Measurements from ENCODE around the gene NANS.

DNA sequence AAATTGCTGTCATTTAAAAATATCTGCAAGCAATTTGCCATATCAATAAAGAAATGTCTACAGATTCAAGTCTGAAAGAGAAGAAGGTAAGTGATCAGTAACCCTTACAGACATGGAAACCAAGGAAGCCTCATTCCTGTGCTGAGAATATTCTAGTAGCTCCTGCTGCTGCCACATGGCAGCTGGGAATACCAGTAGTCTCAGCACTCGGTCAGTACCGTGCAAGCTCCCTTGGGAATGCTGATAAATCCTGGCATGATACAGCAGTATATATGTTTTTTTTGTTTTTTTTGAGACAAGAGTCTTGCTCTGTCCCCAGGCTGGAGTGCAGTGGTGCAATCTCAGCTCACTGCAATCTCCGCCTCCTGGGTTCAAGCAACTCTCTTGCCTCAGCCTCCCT is 27.9 kb downstream of the NANS start:
- TF ChIP-seq ZNF564 (CRISPR knock-in tag; IDR thresholded peaks at IDR 0.05) (no peak), ATF2 (CRISPR knock-in tag; IDR thresholded peaks at IDR 0.05) (no peak), ZEB1 (IDR thresholded peaks at IDR 0.05; ENCODE audit: insufficient replicate concordance, low read depth) (no peak), MEIS2 (CRISPR knock-in tag; IDR thresholded peaks at IDR 0.05) (no peak), NR2C2 (CRISPR knock-in tag; IDR thresholded peaks at IDR 0.05; ENCODE audit: borderline replicate concordance) (no peak), HIVEP1 (CRISPR knock-in tag; IDR thresholded peaks at IDR 0.05) (no peak), SUZ12 (IDR thresholded peaks at IDR 0.05; ENCODE audit: low read depth, low read length) (no peak), ESRRA (CRISPR knock-in tag; IDR thresholded peaks at IDR 0.05; ENCODE audit: low read depth) (no peak), ZNF747 (CRISPR knock-in tag; IDR thresholded peaks at IDR 0.05; ENCODE audit: borderline replicate concordance) (no peak), SIN3A (IDR thresholded peaks at IDR 0.05; ENCODE audit: borderline replicate concordance, low read depth, low read length) (no peak)
- TF ChIP-seq, protein P1, sequence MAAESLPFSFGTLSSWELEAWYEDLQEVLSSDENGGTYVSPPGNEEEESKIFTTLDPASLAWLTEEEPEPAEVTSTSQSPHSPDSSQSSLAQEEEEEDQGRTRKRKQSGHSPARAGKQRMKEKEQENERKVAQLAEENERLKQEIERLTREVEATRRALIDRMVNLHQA (CRISPR knock-in tag; IDR thresholded peaks at IDR 0.05) = no peak

All from HepG2 (cell line).